ENCODE measurements around the gene TRRAP. TPM values are rescaled to one million over a fixed set of nuclear protein-coding genes. Genes with fewer than 3 reads are reported as not detected.

Gene TRRAP
- polyA plus RNA-seq, 2 of the 4 experiments (the other 2 are of a cell fraction): 12.2 to 22.1 TPM

- CTCF ChIA-PET: interaction anchor here (0.9 to 2.8 kb wide), 5 partner anchors 8 to 82 kb away, joined by 3 to 12 read pairs (median 3); no protein-coding TSS in a partner anchor
- H3K27ac ChIP-seq: no peak overlapping the region
- TF ChIP-seq RAD21 (conservative IDR thresholded peaks at IDR 0.05 in 1 of 2, IDR thresholded peaks at IDR 0.05 in 1 of 2) (no peak), FOSL2 (IDR thresholded peaks at IDR 0.05) (no peak), FOSL2 (CRISPR knock-in tag; IDR thresholded peaks at IDR 0.05) (no peak), POLR2AphosphoS2 (conservative IDR thresholded peaks at IDR 0.05; ENCODE audit: low read length) (no peak), ZFP36 (IDR thresholded peaks at IDR 0.05; ENCODE audit: borderline replicate concordance, partially characterized antibody) (no peak), ZSCAN20 (CRISPR knock-in tag; IDR thresholded peaks at IDR 0.05) (no peak), POLR2A (IDR thresholded peaks at IDR 0.05; ENCODE audit: low read length) (no peak), MAZ (IDR thresholded peaks at IDR 0.05; ENCODE audit: borderline replicate concordance, low read depth, low read length) (no peak), TP53 (CRISPR knock-in tag; IDR thresholded peaks at IDR 0.05) (no peak), PBX3 (IDR thresholded peaks at IDR 0.05) (no peak), EHMT2 (IDR thresholded peaks at IDR 0.05; ENCODE audit: low read depth) (no peak), KDM1A (IDR thresholded peaks at IDR 0.05; ENCODE audit: low read depth) (no peak), PHF8 (IDR thresholded peaks at IDR 0.05; ENCODE audit: borderline replicate concordance, low read depth) (no peak), EHF (CRISPR knock-in tag; IDR thresholded peaks at IDR 0.05) (no peak), ATOH8 (CRISPR knock-in tag; IDR thresholded peaks at IDR 0.05; ENCODE audit: low read depth) (no peak), REST (IDR thresholded peaks at IDR 0.05) (no peak), KDM5A (IDR thresholded peaks at IDR 0.05) (no peak)
- no peak overlapping the region for H3K4me2 ChIP-seq
- ATAC-seq (no peak), FAIRE-seq (no peak), DNase-seq (ENCODE audit: low read depth in 1 of 2, low spot score in 1 of 2) (no peak)
- H3K9me3 ChIP-seq: no peaks in the 10 kb centered on the region
- POLR2A ChIA-PET: no interaction called here
- peaks cover 16% of the 10 kb centered on the region for H3K4me1 ChIP-seq
- 96% methylated on average over 5 of the region's 5 CpGs for WGBS (ENCODE audit: missing lambda C conversion rate)
- no peak overlapping the region for H3K4me3 ChIP-seq
Measured at GRCh38 chr7:98923512-98923911, 45.2 kb downstream of the TRRAP start.

- ChIA-PET POLR2A (no interaction called here), CTCF (interaction anchor here (0.6 to 2.2 kb wide), 2 partner anchors 10 to 429 kb away, joined by 4 to 8 read pairs; no protein-coding TSS in a partner anchor)
- Histone ChIP-seq H3K4me2 (no peak overlapping the region), H3K4me3 (no peak overlapping the region), H3K4me1 (peaks cover 12% of the 10 kb centered on the region), H3K9me3 (no peaks in the 10 kb centered on the region), H3K27ac (no peak overlapping the region)
- FAIRE-seq (no peak), DNase-seq (ENCODE audit: low read depth in 1 of 2, low spot score in 1 of 2) (no peak), ATAC-seq (no peak)
- TF ChIP-seq TP53 (CRISPR knock-in tag; IDR thresholded peaks at IDR 0.05): no peak
- no peak for TF ChIP-seq MYC (IDR thresholded peaks at IDR 0.05; ENCODE audit: borderline replicate concordance, low read length)
- no peak for TF ChIP-seq HOXA7 (CRISPR knock-in tag; IDR thresholded peaks at IDR 0.05)
- TF ChIP-seq BHLHE40 (IDR thresholded peaks at IDR 0.05; ENCODE audit: low read depth, low read length): no peak
- no peak for TF ChIP-seq JUNB (IDR thresholded peaks at IDR 0.05)
- no peak for TF ChIP-seq POLR2A (IDR thresholded peaks at IDR 0.05; ENCODE audit: low read length)
- TF ChIP-seq FOSL2 (IDR thresholded peaks at IDR 0.05): no peak
- no peak for TF ChIP-seq FOSL2 (CRISPR knock-in tag; IDR thresholded peaks at IDR 0.05)
- no peak for TF ChIP-seq EHMT2 (IDR thresholded peaks at IDR 0.05; ENCODE audit: low read depth)
- no peak for TF ChIP-seq HEYL (CRISPR knock-in tag; IDR thresholded peaks at IDR 0.05)
- no peak for TF ChIP-seq GATA3 (IDR thresholded peaks at IDR 0.05; ENCODE audit: borderline replicate concordance)
- WGBS (ENCODE audit: missing lambda C conversion rate): 96% methylated on average over 15 of the region's 15 CpGs
Measured at GRCh38 chr7:98927125-98927524, 48.8 kb downstream of the TRRAP start.
